Kidney glomerular epithelial cell (primary cell): ENCODE measurements around the gene ZFAND2A.
"Not testable (repeated sequence)": the region's sequence is repeated elsewhere in the genome, so short reads cannot be mapped to it uniquely, and the experiment has no call there.

Experiments
- DNase-seq: peaks from one replicate; lab custom pipeline; 2025; lab: John Stamatoyannopoulos, UW

The ZFAND2A gene

GRCh38 chr7:1175597-1175966 is 15.6 kb upstream of the ZFAND2A start:
- DNase-seq: no peak

GRCh38 chr7:1174881-1175596 is 15.0 kb upstream of the ZFAND2A start:
- DNase-seq: no peak

- DNase-seq: no peak
Observed at GRCh38 chr7:1174002-1174401, 14.0 kb upstream of the ZFAND2A start.

- DNase-seq: no peak
Observed at GRCh38 chr7:1172666-1173523, 12.9 kb upstream of the ZFAND2A start.

GRCh38 chr7:1171516-1171915 is 11.5 kb upstream of the ZFAND2A start:
- not testable (repeated sequence) for DNase-seq

GRCh38 chr7:1170741-1171501 is 10.9 kb upstream of the ZFAND2A start:
- no peak for DNase-seq

GRCh38 chr7:1169409-1170368 is 9.7 kb upstream of the ZFAND2A start:
- peak; percentile 6 for DNase-seq

- no peak for DNase-seq
Observed at GRCh38 chr7:1168422-1168821, 8.4 kb upstream of the ZFAND2A start.

GRCh38 chr7:1164436-1164835 is 4.4 kb upstream of the ZFAND2A start:
- DNase-seq: no peak

GRCh38 chr7:1163121-1163520 is 3.1 kb upstream of the ZFAND2A start:
- no peak for DNase-seq

GRCh38 chr7:1160670-1161021 is 650 bp upstream of the ZFAND2A start:
- peak; percentile 26 for DNase-seq

- not testable (repeated sequence) for DNase-seq
Observed at GRCh38 chr7:1159231-1159630, 765 bp downstream of the ZFAND2A start.

- DNase-seq: no peak
Observed at GRCh38 chr7:1158203-1159126, 1.5 kb downstream of the ZFAND2A start.

GRCh38 chr7:1156782-1157535 is 3.0 kb downstream of the ZFAND2A start:
- DNase-seq: no peak

- not testable (repeated sequence) for DNase-seq
Observed at GRCh38 chr7:1155818-1156781, 3.9 kb downstream of the ZFAND2A start.

GRCh38 chr7:1154172-1154739 is 5.7 kb downstream of the ZFAND2A start:
- no peak for DNase-seq

- no peak for DNase-seq
Observed at GRCh38 chr7:1152492-1152891, 7.5 kb downstream of the ZFAND2A start.
